Measurements from ENCODE around the gene SLC50A1. TPM values are rescaled to one million over a fixed set of nuclear protein-coding genes. Genes with fewer than 3 reads are reported as not detected.

SLC50A1 gene, protein sequence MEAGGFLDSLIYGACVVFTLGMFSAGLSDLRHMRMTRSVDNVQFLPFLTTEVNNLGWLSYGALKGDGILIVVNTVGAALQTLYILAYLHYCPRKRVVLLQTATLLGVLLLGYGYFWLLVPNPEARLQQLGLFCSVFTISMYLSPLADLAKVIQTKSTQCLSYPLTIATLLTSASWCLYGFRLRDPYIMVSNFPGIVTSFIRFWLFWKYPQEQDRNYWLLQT
- 1 to 10 TPM; 6.7 to 8.4 (median 7.8) TPM for total RNA-seq
- polyA plus RNA-seq: 10 to 100 TPM in 2 of 3 donors, 1 to 10 TPM in 1; 7.5 to 16.2 (median 10.8) TPM
- long read RNA-seq, donor 1, partial matches to known transcripts: 0 of 5 reads
- long read RNA-seq, donor 1, other reads (novel, unspliced or antisense): 3 of 5 reads
- long read RNA-seq, donor 2, partial matches to known transcripts: 0 of 4 reads
- long read RNA-seq, donor 2, other reads (novel, unspliced or antisense): 0 of 4 reads

- TF ChIP-seq, protein P1, sequence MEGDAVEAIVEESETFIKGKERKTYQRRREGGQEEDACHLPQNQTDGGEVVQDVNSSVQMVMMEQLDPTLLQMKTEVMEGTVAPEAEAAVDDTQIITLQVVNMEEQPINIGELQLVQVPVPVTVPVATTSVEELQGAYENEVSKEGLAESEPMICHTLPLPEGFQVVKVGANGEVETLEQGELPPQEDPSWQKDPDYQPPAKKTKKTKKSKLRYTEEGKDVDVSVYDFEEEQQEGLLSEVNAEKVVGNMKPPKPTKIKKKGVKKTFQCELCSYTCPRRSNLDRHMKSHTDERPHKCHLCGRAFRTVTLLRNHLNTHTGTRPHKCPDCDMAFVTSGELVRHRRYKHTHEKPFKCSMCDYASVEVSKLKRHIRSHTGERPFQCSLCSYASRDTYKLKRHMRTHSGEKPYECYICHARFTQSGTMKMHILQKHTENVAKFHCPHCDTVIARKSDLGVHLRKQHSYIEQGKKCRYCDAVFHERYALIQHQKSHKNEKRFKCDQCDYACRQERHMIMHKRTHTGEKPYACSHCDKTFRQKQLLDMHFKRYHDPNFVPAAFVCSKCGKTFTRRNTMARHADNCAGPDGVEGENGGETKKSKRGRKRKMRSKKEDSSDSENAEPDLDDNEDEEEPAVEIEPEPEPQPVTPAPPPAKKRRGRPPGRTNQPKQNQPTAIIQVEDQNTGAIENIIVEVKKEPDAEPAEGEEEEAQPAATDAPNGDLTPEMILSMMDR (IDR thresholded peaks at IDR 0.05): peak; percentile 22
- no peaks in the 10 kb centered on the region for H3K27me3 ChIP-seq (ENCODE audit: insufficient read depth in 3 of 3, low read length in 2 of 3)
- peaks cover 28% of the 10 kb centered on the region for H3K4me1 ChIP-seq
- H3K9me3 ChIP-seq: no peaks in the 10 kb centered on the region
- H3K4me3 ChIP-seq: peak within 1 kb of the TSS; percentile 75
- peak within 1 kb of the TSS; percentile 97 for H3K27ac ChIP-seq
- intact Hi-C loops (cut with DNase I): no loop called here
- DNase-seq (peak; percentile 95 to 97), ATAC-seq (peak; percentile 84 to 94 (median 87))
- peaks cover 0 to 47% of the 10 kb centered on the region in 2 donors for H3K36me3 ChIP-seq (ENCODE audit: insufficient read depth in 1 of 2, low read depth in 1 of 2)
- WGBS, 3 donors: 0 to 1% (median 0%) methylated on average over 47 to 52 of the region's 52 CpGs
Measured at GRCh38 chr1:155135415-155136028, at the start of gene SLC50A1. Gene SLC50A1, plus strand, starts transcription at chr1:155135852. Its CDS starts 60 bp downstream, at chr1:155135912.

- Histone ChIP-seq H3K4me3 (peak overlapping the region; percentile 69), H3K27ac (no peak overlapping the region), H3K4me1 (peaks cover 12% of the 10 kb centered on the region), H3K9me3 (no peaks in the 10 kb centered on the region), H3K36me3 (ENCODE audit: insufficient read depth in 1 of 2, low read depth in 1 of 2) (no peaks in the 10 kb centered on the region), H3K27me3 (ENCODE audit: insufficient read depth in 3 of 3, low read length in 2 of 3) (peaks cover 0 to 28% (median 17%) of the 10 kb centered on the region in 3 donors)
- ATAC-seq: peak; percentile 22 to 59 (median 42)
- TF ChIP-seq, protein P1 (IDR thresholded peaks at IDR 0.05): peak; percentile 98
- intact Hi-C loops (cut with DNase I): no loop called here
- DNase-seq: peak; percentile 67 to 83
- 19 to 22% (median 21%) methylated on average over 15 to 24 of the region's 24 CpGs for WGBS, 3 donors
Measured at GRCh38 chr1:155086128-155086741, 49.4 kb upstream of the SLC50A1 start.

- ATAC-seq (no peak), DNase-seq (no peak)
- peaks cover 0 to 20% (median 11%) of the 10 kb centered on the region in 3 donors for H3K27me3 ChIP-seq (ENCODE audit: insufficient read depth in 3 of 3, low read length in 2 of 3)
- TF ChIP-seq, protein P1 (IDR thresholded peaks at IDR 0.05): no peak
- peaks cover 14% of the 10 kb centered on the region for H3K4me1 ChIP-seq
- no peak overlapping the region for H3K27ac ChIP-seq
- H3K36me3 ChIP-seq (ENCODE audit: insufficient read depth in 1 of 2, low read depth in 1 of 2): no peaks in the 10 kb centered on the region
- intact Hi-C loops (cut with DNase I): no loop called here
- no peak overlapping the region for H3K4me3 ChIP-seq
- no peaks in the 10 kb centered on the region for H3K9me3 ChIP-seq
- WGBS, 3 donors: 64 to 80% (median 73%) methylated on average over 8 of the region's 8 CpGs
Measured at GRCh38 chr1:155086856-155087535, 48.7 kb upstream of the SLC50A1 start.
